GM10266 (cell line): Measurements from ENCODE around the gene UFSP2.

ENCODE experiments used
- DNase-seq: peaks from one replicate; pipeline ENCODE4 v3.0.0; 2012; ENCODE audit errors: extremely low spot score
- TF ChIP-seq, protein P1 (sequence below): IDR thresholded peaks from 2 replicates; pipeline ENCODE4 v1.5.1; 2012; ENCODE audit warnings: mild to moderate bottlenecking, low read depth; ENCODE audit not compliant: control insufficient read depth, insufficient read depth; ENCODE audit errors: missing control alignments

UFSP2 gene

DNA sequence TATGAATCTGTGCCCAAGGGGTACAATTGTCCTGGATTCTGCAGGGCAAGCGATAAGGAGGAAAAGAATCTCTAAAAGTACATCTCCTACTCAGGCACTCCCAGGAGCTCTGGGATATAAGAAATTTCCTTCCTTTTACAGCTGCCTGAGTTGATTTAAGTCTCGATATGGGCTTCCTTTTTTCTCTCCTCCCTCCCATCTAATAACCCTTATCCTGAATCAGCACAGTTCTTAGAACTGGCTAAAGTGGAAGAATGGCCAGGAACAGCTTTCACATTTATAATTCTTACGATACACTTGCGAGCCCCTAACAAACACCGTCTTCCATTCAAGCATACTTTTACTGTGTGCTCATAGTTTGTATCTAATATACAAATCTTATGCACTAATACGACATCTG lies 51.2 kb downstream of the UFSP2 start:
- TF ChIP-seq, protein P1, sequence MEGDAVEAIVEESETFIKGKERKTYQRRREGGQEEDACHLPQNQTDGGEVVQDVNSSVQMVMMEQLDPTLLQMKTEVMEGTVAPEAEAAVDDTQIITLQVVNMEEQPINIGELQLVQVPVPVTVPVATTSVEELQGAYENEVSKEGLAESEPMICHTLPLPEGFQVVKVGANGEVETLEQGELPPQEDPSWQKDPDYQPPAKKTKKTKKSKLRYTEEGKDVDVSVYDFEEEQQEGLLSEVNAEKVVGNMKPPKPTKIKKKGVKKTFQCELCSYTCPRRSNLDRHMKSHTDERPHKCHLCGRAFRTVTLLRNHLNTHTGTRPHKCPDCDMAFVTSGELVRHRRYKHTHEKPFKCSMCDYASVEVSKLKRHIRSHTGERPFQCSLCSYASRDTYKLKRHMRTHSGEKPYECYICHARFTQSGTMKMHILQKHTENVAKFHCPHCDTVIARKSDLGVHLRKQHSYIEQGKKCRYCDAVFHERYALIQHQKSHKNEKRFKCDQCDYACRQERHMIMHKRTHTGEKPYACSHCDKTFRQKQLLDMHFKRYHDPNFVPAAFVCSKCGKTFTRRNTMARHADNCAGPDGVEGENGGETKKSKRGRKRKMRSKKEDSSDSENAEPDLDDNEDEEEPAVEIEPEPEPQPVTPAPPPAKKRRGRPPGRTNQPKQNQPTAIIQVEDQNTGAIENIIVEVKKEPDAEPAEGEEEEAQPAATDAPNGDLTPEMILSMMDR: no peak

DNA sequence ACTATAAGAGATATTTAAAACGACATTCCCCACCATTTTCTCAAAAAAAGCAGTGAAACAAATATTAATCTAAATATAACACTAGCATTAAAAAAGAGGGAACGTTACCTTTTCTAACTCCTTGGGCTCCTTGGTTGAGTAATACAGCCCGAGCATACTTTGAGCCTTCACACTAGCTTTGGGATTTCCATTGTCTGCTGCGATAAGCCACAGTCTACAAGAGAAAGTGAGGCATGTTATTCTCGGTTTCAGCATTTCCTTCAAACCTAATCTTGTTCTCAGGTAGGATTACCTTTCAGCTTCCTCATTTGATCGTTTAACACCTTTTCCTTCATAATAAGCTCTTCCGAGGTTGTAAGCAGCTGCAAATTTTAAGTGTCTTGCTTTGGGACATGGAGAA lies 51.7 kb downstream of the UFSP2 start:
- DNase-seq: no peak
- TF ChIP-seq, protein P1: no peak

More for the DNA sequence above, 51.2 kb downstream of the UFSP2 start:
- DNase-seq: no peak

DNA sequence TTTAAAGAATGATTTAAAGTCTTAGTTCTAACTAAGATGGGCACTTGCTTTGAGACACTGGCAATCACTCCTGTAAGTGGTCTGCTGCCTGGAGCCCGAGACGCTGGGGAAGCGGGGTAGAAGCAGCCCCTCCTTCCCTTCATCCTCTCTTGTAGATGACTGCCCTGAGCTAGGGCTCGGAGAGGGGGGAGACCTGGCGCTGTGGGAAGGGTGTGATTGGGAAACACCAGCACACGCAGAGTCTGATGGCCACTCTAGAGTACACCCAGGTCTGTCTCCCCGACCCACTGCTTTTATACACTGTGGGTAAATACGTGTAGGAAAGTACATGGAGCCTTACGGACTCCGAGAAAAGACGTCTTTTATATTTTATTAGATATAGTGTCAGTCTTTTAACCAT lies 54.1 kb downstream of the UFSP2 start:
- TF ChIP-seq, protein P1: no peak
- DNase-seq: no peak

DNA sequence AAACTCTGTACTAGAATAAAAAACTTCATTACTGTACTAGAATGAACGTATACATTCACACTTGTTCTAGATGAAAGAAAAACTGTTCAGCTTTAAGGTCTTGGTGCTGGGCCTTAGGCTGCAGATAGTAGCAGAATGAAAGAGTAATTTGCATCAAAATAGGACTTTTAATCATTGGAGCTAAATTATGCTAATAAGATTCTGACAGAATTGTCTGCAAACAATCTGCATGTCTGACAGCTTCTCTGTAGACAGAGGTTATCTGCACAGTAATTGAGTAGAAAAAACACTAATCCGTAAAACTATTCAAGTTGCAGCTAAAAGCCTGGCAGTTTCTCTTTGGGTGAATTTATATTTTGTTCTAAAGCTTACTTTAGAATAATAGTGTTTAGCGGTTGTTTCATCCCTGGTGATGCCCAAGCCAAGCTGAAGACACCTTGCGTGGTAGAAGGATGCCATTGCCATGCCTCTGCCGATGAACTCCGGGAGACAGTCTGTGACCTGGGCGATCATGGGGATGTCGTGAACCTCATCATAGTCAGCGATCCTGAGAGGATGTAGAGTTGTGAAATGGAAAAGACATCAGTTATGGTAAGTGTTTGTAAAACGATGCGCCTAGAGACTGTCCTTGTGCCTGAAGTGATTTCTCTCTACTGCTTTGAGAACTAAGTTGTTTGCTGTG lies 55.4 kb downstream of the UFSP2 start:
- no peak for DNase-seq
- TF ChIP-seq, protein P1: no peak

DNA sequence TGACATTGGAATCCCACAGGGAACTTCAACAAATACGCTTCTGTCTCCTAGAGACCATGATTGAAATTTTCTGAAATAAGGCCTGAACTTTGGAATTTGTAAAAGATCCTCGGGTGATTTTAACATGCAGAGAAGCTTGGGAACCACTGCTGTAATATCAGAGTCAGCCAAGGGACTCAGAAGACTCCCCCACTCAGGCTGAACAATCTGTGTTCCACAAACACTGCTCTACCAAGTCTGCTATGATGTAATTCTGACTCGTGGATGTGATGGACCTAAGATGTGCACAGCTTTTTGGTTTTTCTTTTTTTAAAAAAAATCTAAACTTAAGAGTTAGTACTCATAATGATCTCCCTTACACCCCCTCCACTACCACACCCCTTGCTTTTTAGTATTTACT lies 56.0 kb downstream of the UFSP2 start:
- no peak for DNase-seq
- TF ChIP-seq, protein P1: no peak

DNA sequence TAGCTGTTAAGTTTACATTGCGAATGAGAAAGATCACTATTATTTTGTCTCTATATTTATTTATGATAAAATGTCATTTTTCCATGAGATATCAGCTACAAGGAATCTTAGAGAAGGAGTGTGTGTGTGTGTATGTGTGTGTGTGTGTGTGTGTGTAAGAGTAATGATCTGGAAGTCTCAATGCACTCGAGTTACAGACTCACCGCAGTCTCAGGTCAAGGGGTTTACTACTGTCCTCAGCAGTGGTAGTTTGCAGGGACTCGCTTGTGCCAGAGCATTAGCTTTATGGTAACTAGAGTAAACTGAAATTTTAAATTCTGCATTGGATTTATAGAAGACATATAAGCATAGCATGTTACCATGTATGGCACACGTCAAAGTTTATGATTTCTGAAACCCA lies 60.9 kb downstream of the UFSP2 start:
- TF ChIP-seq, protein P1: no peak
- DNase-seq: no peak

DNA sequence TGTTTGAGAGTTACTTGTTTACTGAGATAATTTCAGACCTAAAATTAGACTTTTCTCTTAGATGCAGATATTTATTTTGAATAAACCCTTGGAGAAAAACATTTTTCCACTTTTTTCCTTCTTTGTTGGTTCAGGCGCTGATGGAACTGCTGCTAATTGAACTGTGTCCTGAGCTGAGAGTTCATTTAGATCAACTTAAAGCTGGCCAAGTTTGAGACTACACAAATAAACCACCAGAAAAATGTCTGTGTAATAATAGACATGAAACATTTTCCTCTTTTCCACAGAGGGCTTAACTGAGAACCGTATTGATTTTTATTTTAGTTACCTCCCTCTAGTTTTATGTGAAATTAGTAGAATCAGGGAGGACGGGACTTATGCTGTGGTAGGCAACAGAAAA lies 62.5 kb downstream of the UFSP2 start:
- DNase-seq: no peak

DNA sequence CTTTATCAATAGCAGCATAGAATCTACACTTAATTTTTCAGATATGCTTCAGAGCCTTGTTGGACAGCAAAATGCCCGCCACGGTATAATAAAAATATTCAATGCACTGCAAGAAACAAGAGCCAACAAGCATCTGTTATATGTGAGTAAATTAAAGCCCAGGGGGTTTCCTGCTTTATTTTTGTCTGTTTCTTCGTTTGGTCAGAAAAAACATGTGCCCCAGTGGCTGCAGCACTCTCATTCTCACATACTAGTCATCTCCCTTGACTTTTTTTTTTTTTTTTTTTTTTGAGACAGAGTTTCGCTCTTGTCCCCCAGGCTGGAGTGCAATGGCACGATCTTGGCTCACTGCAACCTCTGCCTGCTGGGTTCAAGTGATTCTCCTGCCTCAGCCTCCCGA lies 63.2 kb downstream of the UFSP2 start:
- DNase-seq: peak; percentile 41

More for the DNA sequence above, 62.5 kb downstream of the UFSP2 start:
- TF ChIP-seq, protein P1: no peak
